K562 (cell line): ENCODE data around the gene IQCC. TPM values are rescaled to one million over a fixed set of nuclear protein-coding genes. Genes with fewer than 3 reads are reported as not detected.

Source experiments
- ATAC-seq: fragments of 200-7000 bp; cut with Tn5 transposase; 3 replicates; pipeline ENCODE4 v1.9.1; 2020; ENCODE audit warnings: moderate library complexity
- BruUV-seq: library from RNA; stranded (reverse); fragments of 400-500 nt; replicated peaks from 2 replicates; lab custom pipeline; 2021; lab: Mats Ljungman, UMichigan
- CTCF ChIA-PET: fragments of 300-600 bp; formaldehyde crosslinking; extraction: SDS; loops from one replicate; lab custom pipeline; 2021; ENCODE audit warnings: low intra/inter-chr PET ratio; lab: Yijun Ruan, JAX
- POLR2A ChIA-PET: fragments of 300-600, 350-650 bp; sonication (Branson Sonifier 250); formaldehyde crosslinking; extraction: SDS; loops from one replicate; lab custom pipeline; 2021; ENCODE audit warnings: antibody characterized with exemption, inconsistent platforms; lab: Yijun Ruan, JAX
- DNase-seq, 4 experiments: peaks; one replicate each; pipeline versions ENCODE4 v3.0.0 to v3.0.0-alpha.2; 2011 to 2018; ENCODE audit warnings: low spot score in 3 of 4, mixed read lengths in 3 of 4; ENCODE audit errors: extremely low read depth in 1 of 4
- FAIRE-seq: peaks from 2 replicates; lab custom pipeline; 2011; peaks lifted over from hg19 to GRCh38; lab: Jason Lieb, UNC
- H2AFZ ChIP-seq: 2 replicates; pipeline ENCODE4 v1.6.0; 2011; ENCODE audit warnings: low read depth, low read length, control low read depth, inconsistent platforms
- H3K27ac ChIP-seq: fragments of 200-600 bp; 3 replicates; pipeline ENCODE4 v1.8.0; 2011; ENCODE audit warnings: low read depth, mild to moderate bottlenecking, control low read depth, inconsistent platforms, low read length, moderate library complexity, mixed read lengths; ENCODE audit errors: extremely low read depth
- H3K27me3 ChIP-seq, 2 experiments: fragments of 300-600 bp in 1 of 2; 2 replicates in 1 of 2; 3 replicates in 1 of 2; pipeline versions ENCODE4 v1.6.0 to v1.8.0; 2011; ENCODE audit warnings: inconsistent platforms in 2 of 2, low read length in 2 of 2, mild to moderate bottlenecking in 1 of 2, mixed read lengths in 1 of 2, moderate library complexity in 1 of 2; ENCODE audit not compliant: control insufficient read depth in 2 of 2, insufficient read depth in 2 of 2
- H3K36me3 ChIP-seq: fragments of 300-600 bp; 3 replicates; pipeline ENCODE4 v1.8.0; 2011; ENCODE audit warnings: mild to moderate bottlenecking, low read length, inconsistent platforms; ENCODE audit not compliant: control insufficient read depth, insufficient read depth
- H3K4me1 ChIP-seq, 2 experiments: fragments of 200-600 bp in 1 of 2; replicated peaks in 1 of 2; 2 replicates in 1 of 2; 3 replicates in 1 of 2; pipeline versions ENCODE4 v1.5.1 to v1.8.0; 2011; ENCODE audit warnings: inconsistent platforms in 2 of 2, low read length in 2 of 2, mild to moderate bottlenecking in 1 of 2, mixed read lengths in 1 of 2, moderate library complexity in 1 of 2; ENCODE audit not compliant: control insufficient read depth in 2 of 2, insufficient read depth in 2 of 2
- H3K4me2 ChIP-seq: 2 replicates; pipeline ENCODE4 v1.6.1; 2011; ENCODE audit warnings: low read length, control low read depth, inconsistent platforms, mixed read lengths; ENCODE audit not compliant: insufficient read depth
- H3K4me3 ChIP-seq: fragments of 200-600 bp; sonication (generic), shearing (Covaris generic); 2 replicates; pipeline ENCODE4 v1.5.1; 2016; ENCODE audit warnings: control low read depth, inconsistent platforms
- H3K79me2 ChIP-seq: fragments of 200-600 bp; 3 replicates; pipeline ENCODE4 v1.8.0; 2011; ENCODE audit warnings: low read length, inconsistent platforms; ENCODE audit not compliant: control insufficient read depth, insufficient read depth
- H3K9ac ChIP-seq, 2 experiments: 2 replicates each; pipeline versions ENCODE4 v1.6.0 to v1.6.1; 2011; ENCODE audit warnings: low read depth in 2 of 2, low read length in 2 of 2, control low read depth in 1 of 2, inconsistent platforms in 1 of 2, mild to moderate bottlenecking in 1 of 2, mixed read lengths in 1 of 2; ENCODE audit not compliant: insufficient read depth in 1 of 2
- H3K9me1 ChIP-seq: one replicate; pipeline ENCODE4 v1.6.0; 2011; ENCODE audit warnings: inconsistent platforms, mild to moderate bottlenecking, low read length, moderate library complexity; ENCODE audit not compliant: control insufficient read depth, insufficient read depth
- H3K9me3 ChIP-seq: replicated peaks from 2 replicates; pipeline ENCODE4 v1.5.1; 2011; ENCODE audit warnings: low read depth, low read length, inconsistent platforms; ENCODE audit not compliant: control insufficient read depth, insufficient read depth
- H4K20me1 ChIP-seq: replicated peaks from 2 replicates; pipeline ENCODE4 v1.6.1; 2011; ENCODE audit warnings: low read length, inconsistent platforms, mixed read lengths; ENCODE audit not compliant: control insufficient read depth, insufficient read depth
- ATF7 ChIP-seq: fragments of 450-650 bp; IDR thresholded peaks from 2 replicates; pipeline ENCODE4 v1.7.1; 2014; ENCODE audit warnings: mild to moderate bottlenecking, moderate library complexity
- FOXO4 ChIP-seq: fragments of 450-650 bp; formaldehyde crosslinking; IDR thresholded peaks from 2 replicates; pipeline ENCODE4 v1.4.0; 2020; ENCODE audit warnings: mild to moderate bottlenecking, moderate library complexity
- HDAC1 ChIP-seq, 2 experiments: fragments of 450-650 bp; IDR thresholded peaks; 2 replicates each; pipeline ENCODE4 v1.6.1; 2016 to 2017; ENCODE audit warnings: inconsistent platforms in 1 of 2, mild to moderate bottlenecking in 1 of 2, moderate library complexity in 1 of 2
- RBM39 ChIP-seq: fragments of 200-400 bp; formaldehyde crosslinking; optimal IDR thresholded peaks from 2 replicates; pipeline ENCODE3; 2018; ENCODE audit warnings: low read depth, low read length
- SIN3B ChIP-seq: fragments of 450-650 bp; IDR thresholded peaks from 2 replicates; pipeline ENCODE4 v1.6.1; 2017; ENCODE audit warnings: low read depth, mild to moderate bottlenecking, moderate library complexity
- XRCC5 ChIP-seq: fragments of 200-400 bp; formaldehyde crosslinking; IDR thresholded peaks from 2 replicates; pipeline ENCODE4 v1.6.1; 2017; ENCODE audit warnings: low read depth, mild to moderate bottlenecking, low read length
- WGBS: fragments of 100-300 bp; shearing (Covaris generic); methylation state at CpG from one replicate; pipeline ENCODE4 v1.1.6; 2016; ENCODE audit warnings: low coverage, mixed read lengths; ENCODE audit not compliant: insufficient coverage; ENCODE audit errors: missing lambda C conversion rate; 5-methylcytosine and 5-hydroxymethylcytosine counted together
- in situ Hi-C: fragments of 300-500 bp; cut with MboI; formaldehyde crosslinking; loops from 4 replicates; pipeline ENCODE4 v1.15.0; 2018; ENCODE audit warnings: inconsistent platforms, mixed read lengths
- intact Hi-C: fragments of 100-400 bp; cut with micrococcal nuclease; formaldehyde crosslinking; loops from 2 replicates; pipeline ENCODE4 v1.14.2; 2022
- polyA plus RNA-seq, 8 experiments: library from polyadenylated mRNA; depleted of rRNA in 4 of 8; stranded (reverse) in 5 of 8; unstranded in 3 of 8; fragments of >200 nt; fragmentation: Nextera tagmentation in 2 of 8; fragmentation: Illumina TruSeq in 1 of 8; extraction: Ambion mirVana in 2 of 8; extraction: Trizol in 1 of 8; gene quantifications; 2 replicates each; pipeline versions ENCODE4 v1.2.1 to v1.2.3, GENCODE V29; 2011 to 2014; ENCODE audit warnings: inconsistent platforms in 1 of 8, missing spikeins in 1 of 8
- total RNA-seq, 7 experiments: library from RNA; depleted of rRNA in 6 of 7; stranded (reverse); fragments of >200 nt in 6 of 7; fragmentation: Illumina TruSeq in 2 of 7; extraction: Trizol in 2 of 7; gene quantifications; 2 replicates each; pipeline versions ENCODE4 v1.2.1 to v1.2.3, GENCODE V29; 2011 to 2021; ENCODE audit warnings: low replicate concordance in 1 of 7

The IQCC gene
- total and polyA plus RNA-seq, 9 of the 15 experiments (the other 6 are each of a cell fraction or from before 2014, with no cell fraction given): 8.1 to 16.5 (median 10.7) TPM

GRCh38 chr1:32172621-32173245 lies 32.7 kb upstream of the IQCC start:
- Histone ChIP-seq H3K4me3 (no peak overlapping the region), H3K4me1 (peaks cover 0 to 4% of the 10 kb centered on the region in 2 experiments; a peak in 3 of 5 replicates), H3K4me2 (no peak overlapping the region), H3K27ac (no peak overlapping the region), H3K79me2 (no peaks in the 10 kb centered on the region), H3K9me1 (no peaks in the 10 kb centered on the region), H3K27me3 (no peaks in the 10 kb centered on the region), H3K9ac (no peak overlapping the region), H3K9me3 (no peaks in the 10 kb centered on the region), H2AFZ (no peak overlapping the region), H3K36me3 (peaks cover 61% of the 10 kb centered on the region), H4K20me1 (0 out of 2 replicates have a peak, but pooled peaks cover 4% of the 10 kb centered on the region)
- ChIA-PET CTCF (interaction anchor here (0.6 kb wide), 1 partner anchor 253 kb away, joined by 3 read pairs; no protein-coding TSS in a partner anchor), POLR2A (interaction anchor here (0.7 to 1.5 kb wide), 4 partner anchors 10 to 580 kb away, joined by 3 to 4 read pairs (median 3); no protein-coding TSS in a partner anchor)
- no peak for DNase-seq
- ATAC-seq: no peak
- FAIRE-seq: no peak
- no TSS peak for BruUV-seq
- no peak for TF ChIP-seq RBM39
- TF ChIP-seq FOXO4 (CRISPR knock-in tag): no peak
- TF ChIP-seq SIN3B: no peak
- TF ChIP-seq XRCC5: no peak
- TF ChIP-seq ATF7: no peak
- TF ChIP-seq HDAC1 (IDR thresholded peaks at IDR 0.05): no peak
- in situ Hi-C loops (no loop called here), intact Hi-C loops (no loop called here)
- 100% methylated on average over 1 of the region's 1 CpG for WGBS
